ENCODE data around the gene SP110. TPM values are rescaled to one million over a fixed set of nuclear protein-coding genes. Genes with fewer than 3 reads are reported as not detected.

The SP110 gene
- total and polyA plus RNA-seq, 2 of the 8 experiments (the other 6 are each of a cell fraction or from before 2014, with no cell fraction given), result 3.1 to 7.1 TPM

DNA sequence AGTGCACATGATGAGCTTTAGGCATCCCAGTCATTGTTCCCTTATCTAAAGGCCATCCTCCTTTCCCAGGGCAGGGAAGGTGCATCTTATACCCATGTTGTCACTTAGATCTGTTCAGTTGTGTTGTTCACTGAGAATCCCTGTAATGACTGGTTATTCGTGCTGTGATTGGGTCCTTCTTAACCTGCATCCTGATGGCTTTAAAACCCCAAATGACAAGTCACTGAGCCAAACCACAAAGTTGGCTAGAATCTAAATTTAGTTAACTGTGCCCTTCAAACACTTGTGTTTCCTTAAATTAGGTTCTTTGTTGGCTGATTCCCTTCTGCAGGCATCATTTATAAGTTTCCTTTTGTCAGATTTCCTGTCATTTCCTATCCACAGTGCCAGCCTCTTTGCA lies 92.6 kb downstream of the SP110 start:
- ChIA-PET CTCF (ENCODE audit: partially characterized antibody) (interaction anchor here (1.1 to 1.8 kb wide), 2 partner anchors 8 to 118 kb away, joined by 4 to 5 read pairs; no protein-coding TSS in a partner anchor), POLR2A (ENCODE audit: partially characterized antibody) (no interaction called here)
- 94% methylated on average over 1 of the region's 1 CpG; no CpG with 5 or more reads in 1 of the 2 experiments for WGBS, 2 experiments (ENCODE audit: extremely low coverage in 1 of 2, insufficient coverage in 1 of 2, insufficient read length in 1 of 2, insufficient replicate concordance in 2 of 2, low coverage in 1 of 2, low lambda C conversion rate in 2 of 2, missing lambda C conversion rate in 1 of 2)
- H3K4me3 ChIP-seq (ENCODE audit: extremely low read depth in 1 of 4, insufficient read depth in 2 of 4, low read depth in 3 of 4, low read length in 4 of 4), result no peak overlapping the region
- H3K4ac ChIP-seq (replicated peaks; ENCODE audit: insufficient read length, low read depth, low read length), result no peak overlapping the region
- no peak overlapping the region for H3K18ac ChIP-seq (ENCODE audit: extremely low read depth, low read length)
- H3K79me2 ChIP-seq (ENCODE audit: control insufficient read depth in 1 of 2, insufficient read depth in 2 of 2, low read length in 2 of 2), result no peaks in the 10 kb centered on the region
- no peak overlapping the region for H3K27ac ChIP-seq (ENCODE audit: low read depth, low read length)
- H3K4me2 ChIP-seq (ENCODE audit: insufficient read depth in 1 of 2, low read depth in 2 of 2, low read length in 2 of 2), result no peak overlapping the region
- H3K23ac ChIP-seq (ENCODE audit: insufficient read length), result no peak overlapping the region
- H4K8ac ChIP-seq (ENCODE audit: extremely low read depth, insufficient read depth, low read length), result no peak overlapping the region
- H3K9ac ChIP-seq (replicated peaks in 1 of 4; ENCODE audit: extremely low read depth in 1 of 4, low read depth in 3 of 4, low read length in 3 of 4), result no peak overlapping the region
- H2BK15ac ChIP-seq (ENCODE audit: low read length), result no peak overlapping the region
- no peak overlapping the region for H2BK5ac ChIP-seq (ENCODE audit: low read depth, low read length)
- H3K27me3 ChIP-seq (replicated peaks in 1 of 4; ENCODE audit: control insufficient read depth in 3 of 4, extremely low read depth in 1 of 4, insufficient read depth in 3 of 4, low read length in 3 of 4), result no peaks in the 10 kb centered on the region
- TF ChIP-seq SIN3A (conservative IDR thresholded peaks at IDR 0.05 in 1 of 2, IDR thresholded peaks at IDR 0.05 in 1 of 2; ENCODE audit: low read depth in 1 of 2, low read length in 2 of 2), result no peak
- TF ChIP-seq CBX8 (IDR thresholded peaks at IDR 0.05; ENCODE audit: borderline replicate concordance, low read depth, low read length), result no peak
- TF ChIP-seq, protein P1, sequence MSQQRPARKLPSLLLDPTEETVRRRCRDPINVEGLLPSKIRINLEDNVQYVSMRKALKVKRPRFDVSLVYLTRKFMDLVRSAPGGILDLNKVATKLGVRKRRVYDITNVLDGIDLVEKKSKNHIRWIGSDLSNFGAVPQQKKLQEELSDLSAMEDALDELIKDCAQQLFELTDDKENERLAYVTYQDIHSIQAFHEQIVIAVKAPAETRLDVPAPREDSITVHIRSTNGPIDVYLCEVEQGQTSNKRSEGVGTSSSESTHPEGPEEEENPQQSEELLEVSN (IDR thresholded peaks at IDR 0.05), result no peak
- no peak for TF ChIP-seq GABPA (IDR thresholded peaks at IDR 0.05; ENCODE audit: borderline replicate concordance, insufficient read depth, low read length)
- TF ChIP-seq POLR2AphosphoS5 (IDR thresholded peaks at IDR 0.05; ENCODE audit: low read depth, low read length), result no peak
- TF ChIP-seq KDM4A (IDR thresholded peaks at IDR 0.05; ENCODE audit: low read depth, low read length, severe bottlenecking), result no peak
- H3K56ac ChIP-seq (replicated peaks; ENCODE audit: insufficient read length, low read depth, low read length), result no peak overlapping the region
- FAIRE-seq, result no peak
- no peak overlapping the region for H2BK20ac ChIP-seq (ENCODE audit: low read length)
- H4K91ac ChIP-seq (replicated peaks; ENCODE audit: insufficient read length, low read length), result no peak overlapping the region
- H3K4me1 ChIP-seq (replicated peaks in 1 of 4; ENCODE audit: control insufficient read depth in 3 of 4, insufficient read depth in 4 of 4, low read length in 3 of 4), result no peaks in the 10 kb centered on the region
- no peaks in the 10 kb centered on the region for H4K20me1 ChIP-seq (replicated peaks in 1 of 2; ENCODE audit: control insufficient read depth in 1 of 2, insufficient read depth in 2 of 2, low read length in 2 of 2)
- H3K14ac ChIP-seq (ENCODE audit: insufficient read length), result no peak overlapping the region
- H2AK5ac ChIP-seq (ENCODE audit: low read depth, low read length), result no peak overlapping the region
- H4K5ac ChIP-seq (ENCODE audit: insufficient read length, low read depth, low read length), result no peak overlapping the region
- no peak overlapping the region for H2BK12ac ChIP-seq (ENCODE audit: low read depth, low read length)
- no peaks in the 10 kb centered on the region for H3K79me1 ChIP-seq (ENCODE audit: low read depth, low read length)
- DNase-seq (ENCODE audit: low read depth in 1 of 2, low spot score in 2 of 2), result no peak
- H3K36me3 ChIP-seq (ENCODE audit: control insufficient read depth in 2 of 4, insufficient read depth in 4 of 4, low read length in 3 of 4), result no peaks in the 10 kb centered on the region
- H2AFZ ChIP-seq (ENCODE audit: low read length), result no peak overlapping the region
- no peak overlapping the region for H2BK120ac ChIP-seq (replicated peaks; ENCODE audit: low read depth, low read length)
- H3K23me2 ChIP-seq (ENCODE audit: low read depth, low read length), result no peaks in the 10 kb centered on the region
- no peaks in the 10 kb centered on the region for H3K9me3 ChIP-seq (ENCODE audit: insufficient read depth in 2 of 2, low read depth in 1 of 2, low read length in 1 of 2)
